ENCODE measurements around the gene HTR3E. TPM values are rescaled to one million over a fixed set of nuclear protein-coding genes. Genes with fewer than 3 reads are reported as not detected.

The HTR3E gene
- total and polyA plus RNA-seq, 2 of the 13 experiments (the other 11 are each of a cell fraction or from before 2014, with no cell fraction given) = not detected

- TF ChIP-seq ZNF224 (CRISPR knock-in tag; IDR thresholded peaks at IDR 0.05) = 0 out of 2 replicates have a peak, but pooled peaks have one; percentile 42
- no peak for TF ChIP-seq PLRG1 (conservative IDR thresholded peaks at IDR 0.05)
- TF ChIP-seq ZNF121 (CRISPR knock-in tag; IDR thresholded peaks at IDR 0.05) = no peak
- peak; percentile 12; the same call in 1 of the 2 replicates for TF ChIP-seq SMYD3 (CRISPR knock-in tag; IDR thresholded peaks at IDR 0.05)
- TF ChIP-seq DR1 (CRISPR knock-in tag; IDR thresholded peaks at IDR 0.05) = peak; percentile 58
- TF ChIP-seq ZSCAN22 (CRISPR knock-in tag; IDR thresholded peaks at IDR 0.05) = no peak
- peak; percentile 63 for TF ChIP-seq SALL2 (CRISPR knock-in tag; IDR thresholded peaks at IDR 0.05)
- TF ChIP-seq U2AF2 (IDR thresholded peaks at IDR 0.05; ENCODE audit: low read depth, low read length) = no peak
- peak; percentile 86 for TF ChIP-seq ZMYM4 (CRISPR knock-in tag; IDR thresholded peaks at IDR 0.05)
- peak; percentile 91; the same call in 1 of the 2 replicates for TF ChIP-seq DZIP1 (CRISPR knock-in tag; IDR thresholded peaks at IDR 0.05)
- TF ChIP-seq ZBTB26 (CRISPR knock-in tag; IDR thresholded peaks at IDR 0.05; ENCODE audit: borderline replicate concordance) = peak; percentile 29; the same call in 1 of the 2 replicates
- no peak for TF ChIP-seq PTBP1 (IDR thresholded peaks at IDR 0.05; ENCODE audit: low read depth, low read length, poor library complexity, severe bottlenecking)
- TF ChIP-seq ZNF703 (CRISPR knock-in tag; IDR thresholded peaks at IDR 0.05; ENCODE audit: borderline replicate concordance) = no peak
- peak; percentile 97 for TF ChIP-seq ELF3 (CRISPR knock-in tag; IDR thresholded peaks at IDR 0.05)
- peak; percentile 97 for TF ChIP-seq KDM2A (CRISPR knock-in tag; IDR thresholded peaks at IDR 0.05; ENCODE audit: borderline replicate concordance, low read depth)
- TF ChIP-seq ZNF232 (CRISPR knock-in tag; IDR thresholded peaks at IDR 0.05; ENCODE audit: borderline replicate concordance) = no peak
- no peak; the same call in 1 of the 2 replicates for TF ChIP-seq ZNF652 (CRISPR knock-in tag; IDR thresholded peaks at IDR 0.05; ENCODE audit: borderline replicate concordance, low read depth)
- TF ChIP-seq ZNF800 (CRISPR knock-in tag; IDR thresholded peaks at IDR 0.05) = no peak
- TF ChIP-seq ZNF678 (CRISPR knock-in tag; IDR thresholded peaks at IDR 0.05) = no peak
- TF ChIP-seq ZNF451 (CRISPR knock-in tag; IDR thresholded peaks at IDR 0.05) = no peak; the same call in 1 of the 2 replicates
- no peak for TF ChIP-seq EZH2 (conservative IDR thresholded peaks at IDR 0.05; ENCODE audit: low read depth, low read length)
- peak; percentile 73; the same call in 1 of the 2 replicates for TF ChIP-seq GMEB1 (CRISPR knock-in tag; IDR thresholded peaks at IDR 0.05; ENCODE audit: borderline replicate concordance)
- 0 out of 2 replicates have a peak, but pooled peaks have one; percentile 52 for TF ChIP-seq SRF (IDR thresholded peaks at IDR 0.05; ENCODE audit: low read depth, low read length)
Observed at GRCh38 chr3:184135149-184135910, 38.5 kb downstream of the HTR3E start, which contains the start of gene EIF2B5 (continued).

Measured in HepG2 (cell line).